ENCODE data around the gene LRRC43. TPM values are rescaled to one million over a fixed set of nuclear protein-coding genes. Genes with fewer than 3 reads are reported as not detected.

Gene LRRC43
- total RNA-seq, 1 experiment from 2014 or later: not detected

Small RNA genes within 50 kb of the gene (small RNA-seq; reads per million reads assigned to genes)
- 0.87 reads per million, percentile 25 among the genes with 10 or more reads in this experiment for gene DIABLO

Other genes starting within 250 kb of the LRRC43 start
- gene BCL7A, start 161.2 kb upstream of the LRRC43 start, total RNA-seq (2014; rRNA removed; shearing (Covaris generic); ENCODE audit: low replicate concordance): 67.2 and 75.5 TPM in 2 replicates
- 13.8 and 14.8 TPM in 2 replicates for gene MLXIP, start 104.4 kb upstream of the LRRC43 start, total RNA-seq (2014; rRNA removed; shearing (Covaris generic); ENCODE audit: low replicate concordance)
- gene IL31, start 8.9 kb upstream of the LRRC43 start, total RNA-seq (2014; rRNA removed; shearing (Covaris generic); ENCODE audit: low replicate concordance): not detected in 2 replicates
- gene B3GNT4, start 20.6 kb downstream of the LRRC43 start, total RNA-seq (2014; rRNA removed; shearing (Covaris generic); ENCODE audit: low replicate concordance): 0.07 and 0.83 TPM in 2 replicates
- gene DIABLO, start 42.9 kb downstream of the LRRC43 start, total RNA-seq (2014; rRNA removed; shearing (Covaris generic); ENCODE audit: low replicate concordance): 42.2 and 45.8 TPM in 2 replicates
- gene VPS33A, start 83.4 kb downstream of the LRRC43 start, total RNA-seq (2014; rRNA removed; shearing (Covaris generic); ENCODE audit: low replicate concordance): 13.7 and 20.3 TPM in 2 replicates
- 16.0 and 18.0 TPM in 2 replicates for gene CLIP1, start 239.5 kb downstream of the LRRC43 start, total RNA-seq (2014; rRNA removed; shearing (Covaris generic); ENCODE audit: low replicate concordance)